Hepatocyte (in vitro differentiated cells): ENCODE results near the gene FERMT2. TPM values are rescaled to one million over a fixed set of nuclear protein-coding genes. Genes with fewer than 3 reads are reported as not detected.

ENCODE experiments used
- DNase-seq: peaks from one replicate; pipeline ENCODE4 v3.0.0-alpha.2; 2016; ENCODE audit warnings: low spot score
- H2AFZ ChIP-seq: fragments of 200-600 bp; sonication (generic); 2 replicates; pipeline ENCODE4 v1.6.0; 2016; ENCODE audit warnings: antibody characterized with exemption, mild to moderate bottlenecking
- H3K27ac ChIP-seq: fragments of 200-600 bp; sonication (generic); 2 replicates; pipeline ENCODE4 v1.5.1; 2016; ENCODE audit warnings: mild to moderate bottlenecking
- H3K27me3 ChIP-seq: fragments of 200-600 bp; sonication (generic); 2 replicates; pipeline ENCODE4 v1.6.1; 2016
- H3K36me3 ChIP-seq: fragments of 200-600 bp; sonication (generic); replicated peaks from 2 replicates; pipeline ENCODE4 v1.5.1; 2016; ENCODE audit warnings: low read depth; ENCODE audit not compliant: insufficient read depth
- H3K4me1 ChIP-seq: fragments of 200-600 bp; sonication (generic); 2 replicates; pipeline ENCODE4 v1.5.1; 2016; ENCODE audit warnings: mild to moderate bottlenecking, moderate library complexity; ENCODE audit not compliant: insufficient read depth
- H3K4me2 ChIP-seq: fragments of 200-600 bp; sonication (generic); 2 replicates; pipeline ENCODE4 v1.6.0; 2016
- H3K4me3 ChIP-seq: fragments of 200-600 bp; sonication (generic); 2 replicates; pipeline ENCODE4 v1.5.1; 2016; ENCODE audit warnings: mild to moderate bottlenecking
- H3K79me2 ChIP-seq: fragments of 200-600 bp; sonication (generic); 2 replicates; pipeline ENCODE4 v1.6.0; 2017; ENCODE audit warnings: mild to moderate bottlenecking
- H3K9me2 ChIP-seq: fragments of 200-600 bp; sonication (generic); replicated peaks from 2 replicates; pipeline ENCODE4 v1.6.0; 2017; ENCODE audit warnings: mild to moderate bottlenecking; ENCODE audit not compliant: insufficient read depth
- H3K9me3 ChIP-seq: fragments of 200-600 bp; sonication (generic); 2 replicates; pipeline ENCODE4 v1.5.1; 2016; ENCODE audit warnings: low read depth, mild to moderate bottlenecking
- H4K20me1 ChIP-seq: fragments of 200-600 bp; sonication (generic); 2 replicates; pipeline ENCODE4 v1.6.0; 2016; ENCODE audit warnings: mild to moderate bottlenecking; ENCODE audit not compliant: insufficient read depth, poor library complexity, severe bottlenecking
- EZH2 ChIP-seq: fragments of 200-600 bp; sonication (generic); IDR thresholded peaks from 2 replicates; pipeline ENCODE4 v1.6.1; 2016; ENCODE audit warnings: antibody characterized with exemption, mild to moderate bottlenecking, borderline replicate concordance
- EZH2phosphoT487 ChIP-seq: fragments of 200-600 bp; sonication (generic); IDR thresholded peaks from one replicate; pipeline ENCODE4 v1.6.1; 2018; ENCODE audit warnings: antibody characterized with exemption, mild to moderate bottlenecking, low read depth, moderate library complexity; ENCODE audit not compliant: unreplicated experiment, severe bottlenecking
- WGBS: methylation state at CpG from one replicate; pipeline ENCODE4 v1.1.6; 2016; ENCODE audit warnings: low lambda C conversion rate; ENCODE audit errors: missing lambda C conversion rate; 5-methylcytosine and 5-hydroxymethylcytosine counted together
- polyA plus RNA-seq: library from polyadenylated mRNA; unstranded; fragments of >200 nt; fragmentation: Nextera tagmentation; extraction: Ambion mirVana; gene quantifications from 2 replicates; pipeline ENCODE4 v1.2.1, GENCODE V29; 2016
- total RNA-seq: library from RNA; depleted of rRNA; stranded (reverse); fragments of >200 nt; gene quantifications from 2 replicates; pipeline ENCODE4 v1.2.3, GENCODE V29; 2014
- TF ChIP-seq, protein P1 (sequence below): fragments of 200-600 bp; sonication (generic); IDR thresholded peaks from 2 replicates; pipeline ENCODE4 v1.5.1; 2016; ENCODE audit warnings: antibody characterized with exemption, mild to moderate bottlenecking; ENCODE audit not compliant: poor library complexity

The FERMT2 gene
- total and polyA plus RNA-seq, 2 experiments from 2014 or later: 38.6 to 95.4 TPM

DNA sequence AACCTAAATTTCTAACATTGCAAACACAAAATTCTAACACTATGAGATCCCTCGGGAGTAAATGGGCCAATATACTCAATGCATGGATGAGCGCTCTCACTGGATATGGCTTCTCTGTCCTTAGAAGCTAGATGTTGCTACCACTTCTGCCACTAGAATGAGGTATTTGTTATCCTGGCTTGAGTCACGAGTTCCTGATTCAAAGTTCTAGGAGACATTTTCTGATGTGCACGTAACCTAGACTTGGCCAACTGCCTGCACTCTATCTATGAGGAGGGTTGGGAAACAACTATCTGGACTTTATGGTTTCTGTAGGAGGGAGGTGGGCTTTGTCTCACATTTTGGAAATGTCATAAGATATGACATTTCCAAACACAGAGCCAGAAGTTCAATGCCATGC lies 37.6 kb downstream of the FERMT2 start:
- Histone ChIP-seq H3K79me2 (peaks cover 66% of the 10 kb centered on the region), H4K20me1 (peaks cover 13% of the 10 kb centered on the region)
- 71% methylated on average over 4 of the region's 4 CpGs for WGBS

GRCh38 chr14:52911904-52912303 lies 38.9 kb downstream of the FERMT2 start:
- Histone ChIP-seq H3K4me1 (no peaks in the 10 kb centered on the region), H3K36me3 (no peaks in the 10 kb centered on the region), H2AFZ (no peak overlapping the region), H3K79me2 (peaks cover 65% of the 10 kb centered on the region), H3K4me3 (no peak overlapping the region), H3K4me2 (no peak overlapping the region), H3K27ac (no peak overlapping the region), H3K9me2 (no peaks in the 10 kb centered on the region), H4K20me1 (peaks cover 13% of the 10 kb centered on the region), H3K27me3 (no peaks in the 10 kb centered on the region), H3K9me3 (no peaks in the 10 kb centered on the region)
- TF ChIP-seq, protein P1, sequence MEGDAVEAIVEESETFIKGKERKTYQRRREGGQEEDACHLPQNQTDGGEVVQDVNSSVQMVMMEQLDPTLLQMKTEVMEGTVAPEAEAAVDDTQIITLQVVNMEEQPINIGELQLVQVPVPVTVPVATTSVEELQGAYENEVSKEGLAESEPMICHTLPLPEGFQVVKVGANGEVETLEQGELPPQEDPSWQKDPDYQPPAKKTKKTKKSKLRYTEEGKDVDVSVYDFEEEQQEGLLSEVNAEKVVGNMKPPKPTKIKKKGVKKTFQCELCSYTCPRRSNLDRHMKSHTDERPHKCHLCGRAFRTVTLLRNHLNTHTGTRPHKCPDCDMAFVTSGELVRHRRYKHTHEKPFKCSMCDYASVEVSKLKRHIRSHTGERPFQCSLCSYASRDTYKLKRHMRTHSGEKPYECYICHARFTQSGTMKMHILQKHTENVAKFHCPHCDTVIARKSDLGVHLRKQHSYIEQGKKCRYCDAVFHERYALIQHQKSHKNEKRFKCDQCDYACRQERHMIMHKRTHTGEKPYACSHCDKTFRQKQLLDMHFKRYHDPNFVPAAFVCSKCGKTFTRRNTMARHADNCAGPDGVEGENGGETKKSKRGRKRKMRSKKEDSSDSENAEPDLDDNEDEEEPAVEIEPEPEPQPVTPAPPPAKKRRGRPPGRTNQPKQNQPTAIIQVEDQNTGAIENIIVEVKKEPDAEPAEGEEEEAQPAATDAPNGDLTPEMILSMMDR: no peak
- TF ChIP-seq EZH2: no peak
- TF ChIP-seq EZH2phosphoT487: no peak
- no peak for DNase-seq
- WGBS: 87% methylated on average over 3 of the region's 3 CpGs

More for the DNA sequence above, 37.6 kb downstream of the FERMT2 start:
- TF ChIP-seq, protein P1: no peak
- TF ChIP-seq EZH2: no peak
- no peak for TF ChIP-seq EZH2phosphoT487
- no peak overlapping the region for H3K4me3 ChIP-seq
- no peaks in the 10 kb centered on the region for H3K27me3 ChIP-seq
- no peaks in the 10 kb centered on the region for H3K36me3 ChIP-seq
- no peak overlapping the region for H3K27ac ChIP-seq
- no peak overlapping the region for H2AFZ ChIP-seq
- H3K4me1 ChIP-seq: no peaks in the 10 kb centered on the region
- no peaks in the 10 kb centered on the region for H3K9me3 ChIP-seq
- DNase-seq: no peak
- no peak overlapping the region for H3K4me2 ChIP-seq
- no peaks in the 10 kb centered on the region for H3K9me2 ChIP-seq

DNA sequence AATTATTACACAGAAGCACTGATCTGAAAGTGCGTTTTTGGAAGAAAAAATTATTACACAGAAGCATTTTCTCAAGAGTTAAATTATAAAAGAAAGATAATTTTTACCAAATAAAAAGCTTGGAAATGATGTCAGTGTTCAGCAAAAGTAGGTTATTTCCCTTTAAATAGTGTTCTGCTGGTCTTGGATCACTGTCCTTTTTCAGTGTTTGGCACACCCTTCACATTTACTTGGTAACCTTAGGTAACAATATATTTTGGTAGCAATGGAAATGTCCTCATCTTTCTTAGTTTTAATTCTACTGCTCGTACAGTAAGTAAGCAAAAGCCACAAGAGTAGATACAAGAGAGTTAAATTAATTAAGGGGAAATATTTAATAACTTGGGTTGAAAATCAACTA lies 40.3 kb downstream of the FERMT2 start:
- peaks cover 19% of the 10 kb centered on the region for H4K20me1 ChIP-seq
- no peak for TF ChIP-seq EZH2
- H3K36me3 ChIP-seq: no peaks in the 10 kb centered on the region
- no peak overlapping the region for H3K4me2 ChIP-seq
- H3K9me2 ChIP-seq: no peaks in the 10 kb centered on the region
- no peak overlapping the region for H3K27ac ChIP-seq
- no peak overlapping the region for H3K4me3 ChIP-seq
- H3K9me3 ChIP-seq: no peaks in the 10 kb centered on the region
- H3K79me2 ChIP-seq: peaks cover 77% of the 10 kb centered on the region
- H2AFZ ChIP-seq: no peak overlapping the region
- WGBS: 96% methylated on average over 2 of the region's 2 CpGs
- H3K27me3 ChIP-seq: no peaks in the 10 kb centered on the region
- no peak for DNase-seq
- no peaks in the 10 kb centered on the region for H3K4me1 ChIP-seq

- H3K4me2 ChIP-seq: no peak overlapping the region
- H3K4me3 ChIP-seq: no peak overlapping the region
- no peaks in the 10 kb centered on the region for H3K9me2 ChIP-seq
- H3K9me3 ChIP-seq: no peaks in the 10 kb centered on the region
- H3K79me2 ChIP-seq: peaks cover 78% of the 10 kb centered on the region
- peaks cover 19% of the 10 kb centered on the region for H4K20me1 ChIP-seq
- H3K36me3 ChIP-seq: no peaks in the 10 kb centered on the region
- H3K27me3 ChIP-seq: no peaks in the 10 kb centered on the region
- no peak for DNase-seq
- H3K27ac ChIP-seq: no peak overlapping the region
- no peak overlapping the region for H2AFZ ChIP-seq
- 78% methylated on average over 5 of the region's 5 CpGs for WGBS
- H3K4me1 ChIP-seq: no peaks in the 10 kb centered on the region
- no peak for TF ChIP-seq EZH2
- TF ChIP-seq, protein P1: no peak
- TF ChIP-seq EZH2phosphoT487: no peak
These were observed 42.9 kb downstream of the FERMT2 start for GRCh38 chr14:52907949-52908348.
